ENCODE results near the gene NRIP1. TPM values are rescaled to one million over a fixed set of nuclear protein-coding genes. Genes with fewer than 3 reads are reported as not detected.
A peak's percentile ranks its signal among the peaks of the same experiment; 100 is the strongest.

The NRIP1 gene
- total RNA-seq, 1 experiment from 2014 or later: 29.6 TPM

DNA sequence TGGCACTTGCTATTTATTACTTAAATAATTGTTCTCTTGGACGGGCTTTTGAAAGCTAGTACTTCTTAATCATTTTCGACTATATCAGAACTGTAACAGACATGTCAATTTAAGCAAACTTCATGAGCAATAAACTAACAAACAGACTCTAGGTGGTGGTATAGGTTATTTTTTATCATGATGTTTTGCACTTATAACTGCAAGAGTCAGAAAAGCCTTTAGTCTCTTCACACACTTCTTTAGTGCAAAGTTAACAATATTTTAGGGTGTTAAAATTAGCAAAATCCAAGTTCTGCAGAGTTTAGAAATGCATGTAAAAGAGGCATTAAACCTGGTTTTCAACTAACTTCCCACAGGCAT lies 2.2 kb downstream of the NRIP1 start:
- ATAC-seq (no peak), DNase-seq (ENCODE audit: low read depth, low spot score) (no peak)
- BruUV-seq (replicated peaks): TSS peak; percentile 27
- TF ChIP-seq, protein P1, sequence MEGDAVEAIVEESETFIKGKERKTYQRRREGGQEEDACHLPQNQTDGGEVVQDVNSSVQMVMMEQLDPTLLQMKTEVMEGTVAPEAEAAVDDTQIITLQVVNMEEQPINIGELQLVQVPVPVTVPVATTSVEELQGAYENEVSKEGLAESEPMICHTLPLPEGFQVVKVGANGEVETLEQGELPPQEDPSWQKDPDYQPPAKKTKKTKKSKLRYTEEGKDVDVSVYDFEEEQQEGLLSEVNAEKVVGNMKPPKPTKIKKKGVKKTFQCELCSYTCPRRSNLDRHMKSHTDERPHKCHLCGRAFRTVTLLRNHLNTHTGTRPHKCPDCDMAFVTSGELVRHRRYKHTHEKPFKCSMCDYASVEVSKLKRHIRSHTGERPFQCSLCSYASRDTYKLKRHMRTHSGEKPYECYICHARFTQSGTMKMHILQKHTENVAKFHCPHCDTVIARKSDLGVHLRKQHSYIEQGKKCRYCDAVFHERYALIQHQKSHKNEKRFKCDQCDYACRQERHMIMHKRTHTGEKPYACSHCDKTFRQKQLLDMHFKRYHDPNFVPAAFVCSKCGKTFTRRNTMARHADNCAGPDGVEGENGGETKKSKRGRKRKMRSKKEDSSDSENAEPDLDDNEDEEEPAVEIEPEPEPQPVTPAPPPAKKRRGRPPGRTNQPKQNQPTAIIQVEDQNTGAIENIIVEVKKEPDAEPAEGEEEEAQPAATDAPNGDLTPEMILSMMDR (IDR thresholded peaks at IDR 0.05 in 2 of 3, conservative IDR thresholded peaks at IDR 0.05 in 1 of 3; ENCODE audit: borderline replicate concordance in 1 of 3, insufficient read depth in 1 of 3, low read depth in 2 of 3, low read length in 2 of 3): no peak
- TF ChIP-seq FOSL1 (IDR thresholded peaks at IDR 0.05; ENCODE audit: low read depth) (no peak), ELF1 (IDR thresholded peaks at IDR 0.05; ENCODE audit: borderline replicate concordance, low read depth) (no peak), SRF (IDR thresholded peaks at IDR 0.05; ENCODE audit: low read depth) (no peak)
- ChIA-PET POLR2A (no interaction called here), CTCF (no interaction called here), RAD21 (ENCODE audit: low non-redundant PET in 1 of 2, low total read pairs in 2 of 2, uncharacterized antibody in 2 of 2, unreplicated experiment in 2 of 2) (no interaction called here)
- H4K20me1 ChIP-seq (ENCODE audit: insufficient read depth): no peaks in the 10 kb centered on the region
- H3K4me1 ChIP-seq (ENCODE audit: control insufficient read depth in 1 of 2, insufficient read depth in 2 of 2, low read length in 2 of 2): peaks cover 22 to 58% of the 10 kb centered on the region in 2 experiments
- intact Hi-C loops (cut with micrococcal nuclease): no loop called here
- H3K79me2 ChIP-seq (ENCODE audit: insufficient read depth, low read length): peaks cover 70% of the 10 kb centered on the region
- peak overlapping the region; percentile 67 for H3K9ac ChIP-seq (ENCODE audit: low read length)
- H3K4me2 ChIP-seq (ENCODE audit: low read length): peak overlapping the region; percentile 75
- no peak overlapping the region for H2AFZ ChIP-seq (ENCODE audit: low read depth, low read length, poor library complexity, severe bottlenecking)
- H3K36me3 ChIP-seq (ENCODE audit: control insufficient read depth in 1 of 2, insufficient read depth in 2 of 2, low read length in 2 of 2): no peaks in the 10 kb centered on the region
- no peaks in the 10 kb centered on the region for H3K9me2 ChIP-seq (ENCODE audit: insufficient read depth)
- H3K4me3 ChIP-seq (replicated peaks in 1 of 2; ENCODE audit: low read depth in 1 of 2, low read length in 2 of 2): peak overlapping the region; percentile 52 to 59
- no peaks in the 10 kb centered on the region; a peak in 1 of 4 replicates for H3K9me3 ChIP-seq (ENCODE audit: control insufficient read depth in 1 of 2, insufficient read depth in 1 of 2, low read depth in 1 of 2, low read length in 2 of 2)
- peak overlapping the region; percentile 95 for H3K27ac ChIP-seq (ENCODE audit: low read depth, low read length)
- H3K27me3 ChIP-seq (ENCODE audit: insufficient read depth, low read length): no peaks in the 10 kb centered on the region

DNA sequence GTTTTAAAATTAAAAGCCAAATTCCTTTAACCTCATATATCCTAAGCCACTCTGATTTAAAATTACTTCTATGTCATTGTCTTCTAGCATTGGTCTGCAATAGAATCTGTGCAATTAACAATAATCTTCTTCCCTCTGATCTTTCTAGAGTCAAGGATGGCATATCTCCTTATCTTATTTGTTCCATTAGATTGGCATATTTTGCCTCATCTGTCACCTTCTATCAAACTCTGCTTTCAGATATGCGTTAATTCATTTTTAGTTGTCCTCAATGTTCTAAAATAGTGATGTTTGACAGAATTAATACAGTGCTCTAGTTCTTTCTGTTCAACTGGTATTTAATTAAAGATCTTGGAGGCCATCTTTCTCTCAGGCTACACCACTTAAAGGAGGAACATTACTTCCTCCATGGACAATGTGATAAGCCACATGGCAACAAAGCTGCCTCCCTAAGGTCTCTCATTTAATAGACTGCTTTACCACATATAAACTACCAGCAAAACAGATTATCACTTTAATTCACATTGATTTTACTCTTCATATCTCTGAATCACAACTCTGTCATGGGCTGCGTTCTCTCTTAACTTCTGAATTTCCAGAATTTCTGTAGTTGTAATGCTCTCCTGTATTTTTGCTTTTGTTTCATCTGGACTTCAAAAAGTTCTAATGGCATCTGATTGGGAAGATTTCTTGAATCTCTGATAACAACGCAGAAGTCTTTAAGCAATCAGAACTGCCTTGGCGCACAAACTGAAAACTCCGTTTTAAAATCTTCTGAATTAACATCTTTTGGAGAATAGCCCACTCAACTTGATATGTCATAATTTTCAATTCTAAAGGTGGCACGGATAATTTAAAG lies 2.8 kb downstream of the NRIP1 start:
- ATAC-seq: no peak
- Histone ChIP-seq H3K79me2 (ENCODE audit: insufficient read depth, low read length) (peaks cover 76% of the 10 kb centered on the region), H3K36me3 (ENCODE audit: control insufficient read depth in 1 of 2, insufficient read depth in 2 of 2, low read length in 2 of 2) (no peaks in the 10 kb centered on the region), H3K4me1 (ENCODE audit: control insufficient read depth in 1 of 2, insufficient read depth in 2 of 2, low read length in 2 of 2) (peaks cover 22 to 58% of the 10 kb centered on the region in 2 experiments), H3K4me2 (ENCODE audit: low read length) (peak overlapping the region; percentile 75), H3K27me3 (ENCODE audit: insufficient read depth, low read length) (no peaks in the 10 kb centered on the region), H3K9me3 (ENCODE audit: control insufficient read depth in 1 of 2, insufficient read depth in 1 of 2, low read depth in 1 of 2, low read length in 2 of 2) (no peaks in the 10 kb centered on the region; a peak in 1 of 4 replicates), H3K27ac (ENCODE audit: low read depth, low read length) (peak overlapping the region; percentile 95), H4K20me1 (ENCODE audit: insufficient read depth) (no peaks in the 10 kb centered on the region), H3K4me3 (replicated peaks in 1 of 2; ENCODE audit: low read depth in 1 of 2, low read length in 2 of 2) (peak overlapping the region; percentile 13 to 59), H2AFZ (ENCODE audit: low read depth, low read length, poor library complexity, severe bottlenecking) (no peak overlapping the region), H3K9me2 (ENCODE audit: insufficient read depth) (no peaks in the 10 kb centered on the region), H3K9ac (ENCODE audit: low read length) (peak overlapping the region; percentile 67)
- TF ChIP-seq, protein P2, sequence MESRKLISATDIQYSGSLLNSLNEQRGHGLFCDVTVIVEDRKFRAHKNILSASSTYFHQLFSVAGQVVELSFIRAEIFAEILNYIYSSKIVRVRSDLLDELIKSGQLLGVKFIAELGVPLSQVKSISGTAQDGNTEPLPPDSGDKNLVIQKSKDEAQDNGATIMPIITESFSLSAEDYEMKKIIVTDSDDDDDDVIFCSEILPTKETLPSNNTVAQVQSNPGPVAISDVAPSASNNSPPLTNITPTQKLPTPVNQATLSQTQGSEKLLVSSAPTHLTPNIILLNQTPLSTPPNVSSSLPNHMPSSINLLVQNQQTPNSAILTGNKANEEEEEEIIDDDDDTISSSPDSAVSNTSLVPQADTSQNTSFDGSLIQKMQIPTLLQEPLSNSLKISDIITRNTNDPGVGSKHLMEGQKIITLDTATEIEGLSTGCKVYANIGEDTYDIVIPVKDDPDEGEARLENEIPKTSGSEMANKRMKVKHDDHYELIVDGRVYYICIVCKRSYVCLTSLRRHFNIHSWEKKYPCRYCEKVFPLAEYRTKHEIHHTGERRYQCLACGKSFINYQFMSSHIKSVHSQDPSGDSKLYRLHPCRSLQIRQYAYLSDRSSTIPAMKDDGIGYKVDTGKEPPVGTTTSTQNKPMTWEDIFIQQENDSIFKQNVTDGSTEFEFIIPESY (IDR thresholded peaks at IDR 0.05; ENCODE audit: extremely low read depth, insufficient replicate concordance, low read length): no peak
- TF ChIP-seq EGR1 (IDR thresholded peaks at IDR 0.05; ENCODE audit: low read depth) (no peak), YY1 (IDR thresholded peaks at IDR 0.05; ENCODE audit: extremely low read depth, insufficient replicate concordance, low read depth, low read length) (no peak)
- TF ChIP-seq, protein P3, sequence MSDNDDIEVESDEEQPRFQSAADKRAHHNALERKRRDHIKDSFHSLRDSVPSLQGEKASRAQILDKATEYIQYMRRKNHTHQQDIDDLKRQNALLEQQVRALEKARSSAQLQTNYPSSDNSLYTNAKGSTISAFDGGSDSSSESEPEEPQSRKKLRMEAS (IDR thresholded peaks at IDR 0.05): no peak
- CTCF ChIA-PET: no interaction called here
- RAD21 ChIA-PET (ENCODE audit: low non-redundant PET in 1 of 2, low total read pairs in 2 of 2, uncharacterized antibody in 2 of 2, unreplicated experiment in 2 of 2): no interaction called here
- intact Hi-C loops (cut with micrococcal nuclease): no loop called here
- POLR2A ChIA-PET: no interaction called here
- DNase-seq (ENCODE audit: low read depth, low spot score): no peak
- no TSS peak for BruUV-seq (replicated peaks)

All from HCT116 (cell line).